Osteoblast (primary cell): ENCODE data around the gene DRD4. TPM values are rescaled to one million over a fixed set of nuclear protein-coding genes. Genes with fewer than 3 reads are reported as not detected.

Source experiments
- DNase-seq: peaks from one replicate; pipeline ENCODE4 v3.0.0; 2011; ENCODE audit warnings: low spot score, mixed read lengths; ENCODE audit not compliant: insufficient read length; ENCODE audit errors: missing footprints
- H2AFZ ChIP-seq: 2 replicates; pipeline ENCODE4 v1.6.0; 2011; ENCODE audit warnings: mild to moderate bottlenecking, low read length
- H3K27ac ChIP-seq: 2 replicates; pipeline ENCODE4 v1.5.1; 2011; ENCODE audit warnings: mild to moderate bottlenecking, low read depth, low read length, moderate library complexity
- H3K27me3 ChIP-seq: 2 replicates; pipeline ENCODE4 v1.6.0; 2012; ENCODE audit warnings: mild to moderate bottlenecking, control low read depth, inconsistent platforms, low read length, moderate library complexity; ENCODE audit not compliant: insufficient read depth
- H3K36me3 ChIP-seq: 2 replicates; pipeline ENCODE4 v1.5.1; 2011; ENCODE audit warnings: mild to moderate bottlenecking, low read length, control low read depth, moderate library complexity; ENCODE audit not compliant: insufficient read depth
- H3K4me1 ChIP-seq: 2 replicates; pipeline ENCODE4 v1.5.1; 2011; ENCODE audit warnings: mild to moderate bottlenecking, low read length, control low read depth, moderate library complexity; ENCODE audit not compliant: insufficient read depth
- H3K4me2 ChIP-seq: 2 replicates; pipeline ENCODE4 v1.6.0; 2011; ENCODE audit warnings: mild to moderate bottlenecking, low read length; ENCODE audit not compliant: insufficient read depth
- H3K4me3 ChIP-seq: fragments of 200-600 bp; sonication (generic); 3 replicates; pipeline ENCODE4 v1.5.1; 2012; ENCODE audit warnings: mild to moderate bottlenecking, low read length, inconsistent platforms; ENCODE audit not compliant: insufficient read depth
- H3K79me2 ChIP-seq: 2 replicates; pipeline ENCODE4 v1.6.0; 2012; ENCODE audit warnings: mild to moderate bottlenecking, low read length, control low read depth, inconsistent platforms; ENCODE audit not compliant: insufficient read depth
- H3K9me3 ChIP-seq: 2 replicates; pipeline ENCODE4 v1.5.1; 2011; ENCODE audit warnings: low read depth, low read length, control low read depth
- H4K20me1 ChIP-seq: 2 replicates; pipeline ENCODE4 v1.6.0; 2012; ENCODE audit warnings: mild to moderate bottlenecking, low read length, control low read depth; ENCODE audit not compliant: insufficient read depth
- total RNA-seq: library from RNA; depleted of rRNA; stranded (reverse); fragments of >200 nt; gene quantifications from 2 replicates; pipeline ENCODE4 v1.2.3, GENCODE V29; 2012
- TF ChIP-seq, protein P1 (sequence below): IDR thresholded peaks from 2 replicates; pipeline ENCODE4 v1.5.1; 2011; ENCODE audit warnings: mild to moderate bottlenecking, low read depth, low read length, moderate library complexity; ENCODE audit errors: extremely low read depth

DRD4 gene
- total RNA-seq, 1 donor: not detected

DNA sequence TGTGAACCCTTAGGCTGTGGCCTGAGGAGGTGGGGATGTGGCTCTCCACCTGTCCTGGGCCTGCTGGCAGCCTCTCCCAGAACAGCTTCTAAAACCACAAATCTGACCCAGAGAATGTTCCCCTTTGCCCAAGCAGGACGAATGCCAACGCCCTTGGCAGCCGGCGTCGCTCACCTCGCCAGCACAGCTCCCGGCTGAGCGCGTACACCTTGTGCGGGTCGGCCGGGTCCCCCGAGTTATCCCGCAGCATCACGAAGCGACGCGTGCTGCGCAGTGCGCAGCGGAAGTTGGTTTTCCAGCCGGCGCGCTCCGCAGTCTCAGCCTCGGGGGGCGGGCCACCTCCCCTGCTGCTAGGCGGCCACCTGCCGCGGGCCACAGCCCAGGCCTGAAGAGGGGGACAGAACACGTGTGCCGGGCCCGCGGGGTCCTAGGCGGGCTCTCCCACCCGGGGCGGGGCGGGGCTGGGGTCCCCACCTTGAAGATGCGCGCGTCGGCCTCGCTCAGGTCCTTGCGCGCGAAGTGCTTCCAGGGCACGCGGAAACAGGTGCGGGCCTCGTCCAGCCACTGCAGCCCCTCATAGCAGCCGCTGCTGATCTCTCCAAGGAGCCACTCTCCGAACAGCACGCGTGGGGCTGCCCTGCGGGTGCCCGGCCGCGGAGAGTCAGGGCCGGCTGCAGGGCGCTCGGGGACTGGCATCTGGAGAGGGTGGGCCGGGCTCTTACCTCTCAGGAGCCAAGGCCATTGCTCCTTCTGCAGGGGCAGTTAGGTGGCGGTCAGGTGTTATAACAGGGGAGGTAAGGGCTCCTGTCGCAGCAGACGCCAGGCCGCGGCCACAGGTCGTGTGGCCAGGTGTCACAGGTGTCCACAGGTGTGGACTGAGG, 22.2 kb upstream of the DRD4 start:
- Histone ChIP-seq H3K4me1 (peaks cover 10% of the 10 kb centered on the region), H3K4me3 (peak overlapping the region; percentile 90), H2AFZ (no peak overlapping the region), H3K79me2 (no peaks in the 10 kb centered on the region), H3K9me3 (no peaks in the 10 kb centered on the region), H4K20me1 (peaks cover 32% of the 10 kb centered on the region), H3K36me3 (peaks cover 31% of the 10 kb centered on the region), H3K27ac (peak overlapping the region; percentile 83), H3K4me2 (peak overlapping the region; percentile 97), H3K27me3 (no peaks in the 10 kb centered on the region)
- DNase-seq: peak; percentile 85
- TF ChIP-seq, protein P1, sequence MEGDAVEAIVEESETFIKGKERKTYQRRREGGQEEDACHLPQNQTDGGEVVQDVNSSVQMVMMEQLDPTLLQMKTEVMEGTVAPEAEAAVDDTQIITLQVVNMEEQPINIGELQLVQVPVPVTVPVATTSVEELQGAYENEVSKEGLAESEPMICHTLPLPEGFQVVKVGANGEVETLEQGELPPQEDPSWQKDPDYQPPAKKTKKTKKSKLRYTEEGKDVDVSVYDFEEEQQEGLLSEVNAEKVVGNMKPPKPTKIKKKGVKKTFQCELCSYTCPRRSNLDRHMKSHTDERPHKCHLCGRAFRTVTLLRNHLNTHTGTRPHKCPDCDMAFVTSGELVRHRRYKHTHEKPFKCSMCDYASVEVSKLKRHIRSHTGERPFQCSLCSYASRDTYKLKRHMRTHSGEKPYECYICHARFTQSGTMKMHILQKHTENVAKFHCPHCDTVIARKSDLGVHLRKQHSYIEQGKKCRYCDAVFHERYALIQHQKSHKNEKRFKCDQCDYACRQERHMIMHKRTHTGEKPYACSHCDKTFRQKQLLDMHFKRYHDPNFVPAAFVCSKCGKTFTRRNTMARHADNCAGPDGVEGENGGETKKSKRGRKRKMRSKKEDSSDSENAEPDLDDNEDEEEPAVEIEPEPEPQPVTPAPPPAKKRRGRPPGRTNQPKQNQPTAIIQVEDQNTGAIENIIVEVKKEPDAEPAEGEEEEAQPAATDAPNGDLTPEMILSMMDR: no peak

- peaks cover 29% of the 10 kb centered on the region for H4K20me1 ChIP-seq
- H3K4me1 ChIP-seq: peaks cover 10% of the 10 kb centered on the region
- TF ChIP-seq, protein P1: no peak
- no peaks in the 10 kb centered on the region for H3K27me3 ChIP-seq
- no peaks in the 10 kb centered on the region for H3K79me2 ChIP-seq
- H2AFZ ChIP-seq: no peak within 1 kb of the TSS
- peak within 1 kb of the TSS; percentile 97 for H3K4me2 ChIP-seq
- DNase-seq: peak; percentile 100
- H3K4me3 ChIP-seq: peak within 1 kb of the TSS; percentile 90
- H3K9me3 ChIP-seq: no peaks in the 10 kb centered on the region
- peak within 1 kb of the TSS; percentile 83 for H3K27ac ChIP-seq
- peaks cover 24% of the 10 kb centered on the region for H3K36me3 ChIP-seq
These were observed 21.4 kb upstream of the DRD4 start, which contains the start of gene IRF7 for GRCh38 chr11:615504-616319. Gene IRF7, minus strand, starts transcription at chr11:615950. Its CDS starts 586 bp downstream, at chr11:615364.

DNA sequence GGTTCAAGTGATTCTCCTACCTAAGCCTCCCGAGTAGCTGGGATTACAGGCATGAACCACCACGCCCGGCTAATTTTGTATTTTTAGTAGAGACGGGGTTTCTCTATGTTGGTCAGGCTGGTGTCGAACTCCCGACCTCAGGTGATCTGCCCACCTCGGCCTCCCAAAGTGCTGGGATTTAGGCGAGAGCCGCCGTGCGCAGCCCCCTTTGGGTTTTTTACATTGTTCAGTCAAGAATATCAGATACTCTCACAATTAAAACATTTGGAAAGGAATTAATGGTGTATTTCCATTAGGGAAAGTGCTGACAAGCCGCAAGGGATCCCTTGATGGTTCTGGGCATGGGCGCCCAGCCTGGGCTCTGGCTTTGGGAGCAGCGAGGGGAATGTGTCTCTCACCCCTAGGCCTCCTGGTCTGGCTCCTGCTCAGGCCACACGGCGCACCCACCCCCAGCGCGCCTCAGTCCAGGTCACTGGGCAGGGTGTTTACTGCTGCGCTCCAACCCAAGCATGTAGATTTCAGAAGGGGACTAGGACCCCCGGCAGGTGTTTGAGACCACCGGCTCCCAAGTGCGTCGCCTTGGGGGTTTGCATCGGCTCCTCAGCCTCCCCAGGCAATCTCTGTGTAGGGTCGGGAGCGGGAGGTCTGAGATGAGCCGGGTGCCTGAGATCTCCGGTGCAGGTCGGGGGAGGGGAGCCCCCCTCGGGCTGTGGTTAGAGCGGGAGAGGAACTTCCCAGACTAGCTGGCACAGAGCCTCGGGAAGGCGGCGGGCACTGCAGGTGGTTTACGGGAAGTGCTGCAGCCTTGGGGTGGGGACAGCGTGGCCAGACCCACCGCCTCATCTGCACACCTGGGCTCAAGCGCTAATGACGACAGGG, 20.5 kb upstream of the DRD4 start:
- no peaks in the 10 kb centered on the region for H3K27me3 ChIP-seq
- H3K4me1 ChIP-seq: peaks cover 10% of the 10 kb centered on the region
- no peaks in the 10 kb centered on the region for H3K9me3 ChIP-seq
- peaks cover 16% of the 10 kb centered on the region for H3K36me3 ChIP-seq
- H2AFZ ChIP-seq: no peak overlapping the region
- H3K79me2 ChIP-seq: no peaks in the 10 kb centered on the region
- H4K20me1 ChIP-seq: peaks cover 29% of the 10 kb centered on the region
- DNase-seq: peak; percentile 89
- H3K4me3 ChIP-seq: peak overlapping the region; percentile 90
- TF ChIP-seq, protein P1: no peak
- peak overlapping the region; percentile 97 for H3K4me2 ChIP-seq
- peak overlapping the region; percentile 83 for H3K27ac ChIP-seq
